ENCODE results near the gene P2RY2. TPM values are rescaled to one million over a fixed set of nuclear protein-coding genes. Genes with fewer than 3 reads are reported as not detected.

Gene P2RY2
- total and polyA plus RNA-seq, 4 donors: 1.8 to 3.7 (median 2.2) TPM

GRCh38 chr11:73274722-73275380, 56.8 kb downstream of the P2RY2 start:
- Histone ChIP-seq H3K27ac (ENCODE audit: low read depth in 1 of 2, low read length in 2 of 2) (no peak overlapping the region), H3K36me3 (ENCODE audit: control insufficient read depth in 4 of 4, insufficient read depth in 3 of 4, low read depth in 1 of 4, low read length in 3 of 4) (no peaks in the 10 kb centered on the region), H3K9me3 (ENCODE audit: control insufficient read depth in 4 of 4, low read length in 3 of 4) (no peaks in the 10 kb centered on the region), H3K27me3 (ENCODE audit: control insufficient read depth in 4 of 4, insufficient read depth in 4 of 4, low read length in 3 of 4) (no peaks in the 10 kb centered on the region), H3K9ac (ENCODE audit: low read depth in 1 of 2, low read length in 2 of 2) (no peak overlapping the region), H3K4me1 (ENCODE audit: control insufficient read depth in 4 of 4, insufficient read depth in 4 of 4, low read length in 3 of 4) (no peaks in the 10 kb centered on the region), H3K4me3 (ENCODE audit: low read depth in 1 of 3, low read length in 3 of 3) (no peak overlapping the region)
- WGBS: 81% methylated on average over 11 of the region's 11 CpGs
- no peak for DNase-seq (ENCODE audit: low spot score)
- TF ChIP-seq EGR1 (IDR thresholded peaks at IDR 0.05; ENCODE audit: low read depth in 2 of 2): no peak
- no peak for TF ChIP-seq JUND (IDR thresholded peaks at IDR 0.05)
- TF ChIP-seq, protein P1, sequence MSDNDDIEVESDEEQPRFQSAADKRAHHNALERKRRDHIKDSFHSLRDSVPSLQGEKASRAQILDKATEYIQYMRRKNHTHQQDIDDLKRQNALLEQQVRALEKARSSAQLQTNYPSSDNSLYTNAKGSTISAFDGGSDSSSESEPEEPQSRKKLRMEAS (IDR thresholded peaks at IDR 0.05): no peak
- TF ChIP-seq YY1 (IDR thresholded peaks at IDR 0.05): no peak
- TF ChIP-seq, protein P2, sequence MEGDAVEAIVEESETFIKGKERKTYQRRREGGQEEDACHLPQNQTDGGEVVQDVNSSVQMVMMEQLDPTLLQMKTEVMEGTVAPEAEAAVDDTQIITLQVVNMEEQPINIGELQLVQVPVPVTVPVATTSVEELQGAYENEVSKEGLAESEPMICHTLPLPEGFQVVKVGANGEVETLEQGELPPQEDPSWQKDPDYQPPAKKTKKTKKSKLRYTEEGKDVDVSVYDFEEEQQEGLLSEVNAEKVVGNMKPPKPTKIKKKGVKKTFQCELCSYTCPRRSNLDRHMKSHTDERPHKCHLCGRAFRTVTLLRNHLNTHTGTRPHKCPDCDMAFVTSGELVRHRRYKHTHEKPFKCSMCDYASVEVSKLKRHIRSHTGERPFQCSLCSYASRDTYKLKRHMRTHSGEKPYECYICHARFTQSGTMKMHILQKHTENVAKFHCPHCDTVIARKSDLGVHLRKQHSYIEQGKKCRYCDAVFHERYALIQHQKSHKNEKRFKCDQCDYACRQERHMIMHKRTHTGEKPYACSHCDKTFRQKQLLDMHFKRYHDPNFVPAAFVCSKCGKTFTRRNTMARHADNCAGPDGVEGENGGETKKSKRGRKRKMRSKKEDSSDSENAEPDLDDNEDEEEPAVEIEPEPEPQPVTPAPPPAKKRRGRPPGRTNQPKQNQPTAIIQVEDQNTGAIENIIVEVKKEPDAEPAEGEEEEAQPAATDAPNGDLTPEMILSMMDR (IDR thresholded peaks at IDR 0.05; ENCODE audit: low read depth, low read length, missing input control): no peak
- no peak for TF ChIP-seq NR2F2 (IDR thresholded peaks at IDR 0.05)
- no peak for TF ChIP-seq RAD21 (IDR thresholded peaks at IDR 0.05)
- TF ChIP-seq ATF3 (IDR thresholded peaks at IDR 0.05): no peak
- TF ChIP-seq FOXA1 (IDR thresholded peaks at IDR 0.05): no peak

DNA sequence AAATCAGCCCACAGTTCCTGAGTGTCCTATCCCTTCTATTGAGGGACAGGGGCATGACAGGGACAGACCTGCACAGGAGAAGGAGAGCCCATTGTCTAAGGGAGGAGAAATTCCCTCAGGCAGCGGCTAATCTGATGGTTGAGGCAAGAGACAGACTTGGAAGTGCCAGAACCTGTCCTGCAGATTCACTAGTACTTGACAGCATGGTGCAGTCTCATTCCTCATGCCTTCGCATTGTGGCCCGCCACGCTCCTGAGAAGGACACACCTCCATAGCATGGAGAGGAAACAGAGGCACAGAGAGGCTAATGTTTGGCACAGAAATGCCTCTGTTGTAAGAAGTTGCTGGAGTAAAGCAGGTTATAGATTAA, 57.3 kb downstream of the P2RY2 start:
- WGBS: 95% methylated on average over 4 of the region's 4 CpGs
- Histone ChIP-seq H3K36me3 (ENCODE audit: control insufficient read depth in 4 of 4, insufficient read depth in 3 of 4, low read depth in 1 of 4, low read length in 3 of 4) (no peaks in the 10 kb centered on the region), H3K9ac (ENCODE audit: low read depth in 1 of 2, low read length in 2 of 2) (no peak overlapping the region), H3K4me3 (ENCODE audit: low read depth in 1 of 3, low read length in 3 of 3) (no peak overlapping the region), H3K27ac (ENCODE audit: low read depth in 1 of 2, low read length in 2 of 2) (no peak overlapping the region), H3K9me3 (ENCODE audit: control insufficient read depth in 4 of 4, low read length in 3 of 4) (no peaks in the 10 kb centered on the region), H3K4me1 (ENCODE audit: control insufficient read depth in 4 of 4, insufficient read depth in 4 of 4, low read length in 3 of 4) (no peaks in the 10 kb centered on the region), H3K27me3 (ENCODE audit: control insufficient read depth in 4 of 4, insufficient read depth in 4 of 4, low read length in 3 of 4) (no peaks in the 10 kb centered on the region)
- no peak for DNase-seq (ENCODE audit: low spot score)
- TF ChIP-seq, protein P1 (IDR thresholded peaks at IDR 0.05): no peak
- TF ChIP-seq EGR1 (IDR thresholded peaks at IDR 0.05; ENCODE audit: low read depth in 2 of 2): no peak
- TF ChIP-seq, protein P2 (IDR thresholded peaks at IDR 0.05; ENCODE audit: low read depth, low read length, missing input control): no peak
- no peak for TF ChIP-seq ZBTB33 (IDR thresholded peaks at IDR 0.05)
- TF ChIP-seq SP1 (IDR thresholded peaks at IDR 0.05): no peak
- TF ChIP-seq REST (IDR thresholded peaks at IDR 0.05): no peak
- no peak for TF ChIP-seq GABPA (IDR thresholded peaks at IDR 0.05 in 1 of 2, conservative IDR thresholded peaks at IDR 0.05 in 1 of 2)
- TF ChIP-seq HNF4G (IDR thresholded peaks at IDR 0.05): no peak
- TF ChIP-seq HNF4A (conservative IDR thresholded peaks at IDR 0.05): no peak
- TF ChIP-seq RAD21 (IDR thresholded peaks at IDR 0.05): no peak
- TF ChIP-seq JUND (IDR thresholded peaks at IDR 0.05): no peak
- TF ChIP-seq TAF1 (conservative IDR thresholded peaks at IDR 0.05): no peak
- no peak for TF ChIP-seq FOXA2 (IDR thresholded peaks at IDR 0.05)
- no peak for TF ChIP-seq YY1 (IDR thresholded peaks at IDR 0.05)
- TF ChIP-seq FOXA1 (IDR thresholded peaks at IDR 0.05): no peak
- TF ChIP-seq ATF3 (IDR thresholded peaks at IDR 0.05): no peak
- no peak for TF ChIP-seq NR2F2 (IDR thresholded peaks at IDR 0.05)

Measured in liver (tissue), 9 donors.